Gastrocnemius medialis (tissue), 4 donors: ENCODE measurements around the gene L3HYPDH.

Experiments
- POLR2A ChIP-seq, 2 donors: fragments of 450-650 bp; IDR thresholded peaks; one replicate each; pipeline ENCODE4 v1.6.1; 2017; ENCODE audit warnings: antibody characterized with exemption in 2 of 2, mild to moderate bottlenecking in 2 of 2, moderate library complexity in 2 of 2
- TF ChIP-seq, protein P1 (sequence below), 5 experiments: fragments of 450-650 bp in 3 of 5; fragments of 200-600 bp in 2 of 5; sonication (generic) in 2 of 5; IDR thresholded peaks in 4 of 5; conservative IDR thresholded peaks in 1 of 5; 1 replicate in 4 of 5; 2 replicates in 1 of 5; pipeline ENCODE4 v1.5.1; 2016 to 2019; ENCODE audit warnings: antibody characterized with exemption in 5 of 5, mild to moderate bottlenecking in 3 of 5, moderate library complexity in 3 of 5

DNA sequence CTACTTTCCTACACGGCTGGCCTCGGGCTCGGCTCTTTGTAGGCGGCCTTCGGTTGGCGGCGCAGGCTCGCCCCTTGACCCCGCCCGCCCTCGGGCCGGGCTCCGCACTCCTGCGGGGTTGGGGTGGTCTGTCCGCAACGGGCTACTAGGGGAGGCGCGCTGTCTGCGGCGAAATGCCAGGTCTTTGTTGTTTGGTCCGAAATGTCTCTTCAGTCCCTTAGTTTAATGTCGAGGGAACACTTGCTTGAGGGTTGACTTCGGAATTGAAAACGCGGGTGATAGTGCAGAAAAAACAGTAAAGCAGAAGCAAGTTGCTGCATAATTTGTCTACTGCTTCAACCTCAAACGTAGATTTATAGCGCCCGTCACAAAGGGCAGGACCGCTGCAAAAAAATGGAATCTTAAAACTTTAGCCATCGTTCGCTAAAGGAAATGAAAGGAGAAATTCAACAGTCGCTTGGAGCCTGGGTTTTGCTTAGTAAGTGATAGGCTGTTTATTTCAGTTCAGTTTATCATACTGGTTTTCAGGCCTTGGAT, 499 bp upstream of the L3HYPDH start:
- no peak for TF ChIP-seq POLR2A (IDR thresholded peaks at IDR 0.05)
- TF ChIP-seq, protein P1, sequence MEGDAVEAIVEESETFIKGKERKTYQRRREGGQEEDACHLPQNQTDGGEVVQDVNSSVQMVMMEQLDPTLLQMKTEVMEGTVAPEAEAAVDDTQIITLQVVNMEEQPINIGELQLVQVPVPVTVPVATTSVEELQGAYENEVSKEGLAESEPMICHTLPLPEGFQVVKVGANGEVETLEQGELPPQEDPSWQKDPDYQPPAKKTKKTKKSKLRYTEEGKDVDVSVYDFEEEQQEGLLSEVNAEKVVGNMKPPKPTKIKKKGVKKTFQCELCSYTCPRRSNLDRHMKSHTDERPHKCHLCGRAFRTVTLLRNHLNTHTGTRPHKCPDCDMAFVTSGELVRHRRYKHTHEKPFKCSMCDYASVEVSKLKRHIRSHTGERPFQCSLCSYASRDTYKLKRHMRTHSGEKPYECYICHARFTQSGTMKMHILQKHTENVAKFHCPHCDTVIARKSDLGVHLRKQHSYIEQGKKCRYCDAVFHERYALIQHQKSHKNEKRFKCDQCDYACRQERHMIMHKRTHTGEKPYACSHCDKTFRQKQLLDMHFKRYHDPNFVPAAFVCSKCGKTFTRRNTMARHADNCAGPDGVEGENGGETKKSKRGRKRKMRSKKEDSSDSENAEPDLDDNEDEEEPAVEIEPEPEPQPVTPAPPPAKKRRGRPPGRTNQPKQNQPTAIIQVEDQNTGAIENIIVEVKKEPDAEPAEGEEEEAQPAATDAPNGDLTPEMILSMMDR (IDR thresholded peaks at IDR 0.05 in 4 of 5, conservative IDR thresholded peaks at IDR 0.05 in 1 of 5), result no peak
